Adrenal gland (tissue), 12 donors: ENCODE data around the gene PARD3B. TPM values are rescaled to one million over a fixed set of nuclear protein-coding genes. Genes with fewer than 3 reads are reported as not detected.

Experiments used
- DNase-seq, 7 donors: peaks; one replicate each; pipeline ENCODE4 v3.0.0-alpha.2; 2019 to 2020
- H3K27ac ChIP-seq, 5 donors: fragments of 200-600 bp; sonication (generic) in 4 of 5; 1 replicate in 3 of 5; 2 replicates in 2 of 5; pipeline versions ENCODE4 v1.5.1 to v1.8.0; 2016 to 2020; ENCODE audit warnings: mild to moderate bottlenecking in 1 of 5
- H3K27me3 ChIP-seq: fragments of 200-600 bp; 2 replicates; pipeline ENCODE4 v1.8.0; 2021
- H3K36me3 ChIP-seq, 2 donors: fragments of 200-600 bp; replicated peaks in 1 of 2; 1 replicate in 1 of 2; 2 replicates in 1 of 2; pipeline versions ENCODE4 v1.5.1 to v1.8.0; 2018 to 2022
- H3K4me1 ChIP-seq, 2 donors: fragments of 200-600 bp; replicated peaks in 1 of 2; 1 replicate in 1 of 2; 2 replicates in 1 of 2; pipeline versions ENCODE4 v1.5.1 to v1.8.0; 2018 to 2021
- H3K4me3 ChIP-seq, 4 donors: fragments of 200-600 bp; sonication (generic) in 3 of 4; one replicate each; pipeline ENCODE4 v1.5.1; 2016 to 2018
- H3K9me3 ChIP-seq, 3 donors: fragments of 200-600 bp; sonication (generic) in 1 of 3; replicated peaks in 1 of 3; 1 replicate in 2 of 3; 2 replicates in 1 of 3; pipeline versions ENCODE4 v1.5.1 to v1.8.0; 2016 to 2021
- CTCF ChIP-seq, 6 experiments: fragments of 450-650 bp in 4 of 6; fragments of 200-600 bp in 2 of 6; sonication (generic) in 1 of 6; IDR thresholded peaks; 1 replicate in 5 of 6; 2 replicates in 1 of 6; pipeline versions ENCODE4 v1.5.1 to v1.8.0; 2016 to 2021; ENCODE audit warnings: antibody characterized with exemption in 6 of 6, mild to moderate bottlenecking in 2 of 6, moderate library complexity in 1 of 6
- POLR2A ChIP-seq, 2 donors: fragments of 450-650 bp; IDR thresholded peaks; one replicate each; pipeline ENCODE4 v1.6.1; 2017; ENCODE audit warnings: antibody characterized with exemption in 2 of 2, mild to moderate bottlenecking in 2 of 2, moderate library complexity in 1 of 2
- WGBS, 4 donors: extraction: QIAGEN DNeasy Blood & Tissue Kit in 2 of 4; methylation state at CpG; one replicate each; pipeline versions ENCODE4 v1.1.5 to v1.1.7; 2013 to 2017; 5-methylcytosine and 5-hydroxymethylcytosine counted together
- intact Hi-C, 2 donors: fragments of 100-400 bp; cut with DNase I; formaldehyde crosslinking; loops; one replicate each; pipeline versions ENCODE4 v1.14.1 to v1.15.0; 2022 to 2023
- polyA plus RNA-seq, 3 donors: library from polyadenylated mRNA; stranded (reverse); fragments of 200-250 nt in 2 of 3; fragments of 350-450 nt in 1 of 3; fragmentation: Illumina TruSeq in 1 of 3; extraction: RNeasy Lipid Tissue Mini Kit (QIAGEN cat#74804) in 1 of 3; gene quantifications; one replicate each; pipeline ENCODE4 v1.2.3, GENCODE V29; 2013 to 2014
- total RNA-seq, 9 donors: library from RNA; depleted of rRNA in 4 of 9; stranded (reverse); fragments of >200 nt in 4 of 9; fragments of 120-200 nt in 1 of 9; fragmentation: NEBNext Ultra II Directional in 1 of 9; extraction: Animal tissue kit (Norgen Biotek cat#: 25700) in 1 of 9; gene quantifications; one replicate each; pipeline versions ENCODE4 v1.1.0 to v1.2.4, GENCODE V29; 2013 to 2023
- donor health status: healthy with polysubstance abuse.
- donor health status: Bipolar disorder and iron deficiency.
- donor health status: DM: yes; HTN: yes; CAD: no.
- donor health status: DM: no; HTN: no; CAD: no.
- donor health status: DM: no; HTN: no; CAD: no.
- donor health status: DM: yes; HTN: yes; CAD: no.

PARD3B gene
- total and polyA plus RNA-seq, 12 donors = 1.9 to 20.4 (median 9.5) TPM

- DNase-seq = no peak
- H3K27ac ChIP-seq = no peak overlapping the region
- no peaks in the 10 kb centered on the region for H3K27me3 ChIP-seq
- intact Hi-C loops = no loop called here
- no peak overlapping the region for H3K4me3 ChIP-seq
- no peaks in the 10 kb centered on the region for H3K9me3 ChIP-seq
- H3K36me3 ChIP-seq = no peaks in the 10 kb centered on the region
- TF ChIP-seq CTCF (IDR thresholded peaks at IDR 0.05) = no peak
- TF ChIP-seq POLR2A (IDR thresholded peaks at IDR 0.05) = no peak
- 96 to 100% (median 99%) methylated on average over 3 of the region's 3 CpGs for WGBS, 4 donors
- H3K4me1 ChIP-seq = no peaks in the 10 kb centered on the region
These were observed 9.9 kb upstream of the PARD3B start for GRCh38 chr2:204535356-204535755.

- Histone ChIP-seq H3K9me3 (no peaks in the 10 kb centered on the region), H3K27ac (no peak overlapping the region), H3K4me1 (no peaks in the 10 kb centered on the region), H3K4me3 (no peak overlapping the region), H3K27me3 (no peaks in the 10 kb centered on the region), H3K36me3 (no peaks in the 10 kb centered on the region)
- no peak for DNase-seq
- TF ChIP-seq POLR2A (IDR thresholded peaks at IDR 0.05) = no peak
- no peak for TF ChIP-seq CTCF (IDR thresholded peaks at IDR 0.05)
- intact Hi-C loops = no loop called here
- WGBS, 4 donors = 55 to 84% (median 74%) methylated on average over 1 of the region's 1 CpG
These were observed 9.5 kb upstream of the PARD3B start for GRCh38 chr2:204535764-204536163.

- Histone ChIP-seq H3K27ac (no peak overlapping the region), H3K9me3 (no peaks in the 10 kb centered on the region), H3K27me3 (no peaks in the 10 kb centered on the region), H3K4me3 (no peak overlapping the region), H3K36me3 (no peaks in the 10 kb centered on the region), H3K4me1 (no peaks in the 10 kb centered on the region)
- peak in 5 of 7 donors; percentile 21 to 58 (median 24) for DNase-seq
- intact Hi-C loops = no loop called here
- TF ChIP-seq POLR2A (IDR thresholded peaks at IDR 0.05) (no peak), CTCF (IDR thresholded peaks at IDR 0.05) (no peak)
- 58 to 64% (median 59%) methylated on average over 10 of the region's 10 CpGs for WGBS, 4 donors
These were observed 6.9 kb upstream of the PARD3B start for GRCh38 chr2:204538182-204539018.

- 83 to 97% (median 89%) methylated on average over 1 of the region's 1 CpG for WGBS, 4 donors
- no peaks in the 10 kb centered on the region for H3K4me1 ChIP-seq
- TF ChIP-seq CTCF (IDR thresholded peaks at IDR 0.05) = no peak
- no peak for TF ChIP-seq POLR2A (IDR thresholded peaks at IDR 0.05)
- no peak overlapping the region for H3K27ac ChIP-seq
- no peak for DNase-seq
- intact Hi-C loops = no loop called here
- no peaks in the 10 kb centered on the region for H3K36me3 ChIP-seq
- no peaks in the 10 kb centered on the region for H3K27me3 ChIP-seq
- no peak overlapping the region for H3K4me3 ChIP-seq
- H3K9me3 ChIP-seq = no peaks in the 10 kb centered on the region
These were observed 6.3 kb upstream of the PARD3B start for GRCh38 chr2:204539019-204539385.
